MM.1S (cell line): ENCODE measurements around the gene SNX11.
"Not testable (repeated sequence)": the region's sequence is repeated elsewhere in the genome, so short reads cannot be mapped to it uniquely, and the experiment has no call there.

Experiments used
- DNase-seq: peaks from one replicate; pipeline ENCODE4 v3.0.0-alpha.2; 2015
- H2AFZ ChIP-seq: fragments of 300-600 bp; sonication (generic); 2 replicates; pipeline ENCODE4 v1.6.0; 2016; ENCODE audit warnings: antibody characterized with exemption, low read length
- H3F3A ChIP-seq: fragments of 300-600 bp; sonication (generic); 2 replicates; pipeline ENCODE4 v1.6.1; 2016; ENCODE audit warnings: mild to moderate bottlenecking, antibody characterized with exemption, low read length, moderate library complexity, mixed read lengths; ENCODE audit not compliant: insufficient read depth
- H3K27ac ChIP-seq: fragments of 300-600 bp; sonication (generic); 2 replicates; pipeline ENCODE4 v1.5.1; 2016; ENCODE audit warnings: mild to moderate bottlenecking, low read length
- H3K27me3 ChIP-seq: fragments of 300-600 bp; sonication (generic); replicated peaks from 2 replicates; pipeline ENCODE4 v1.6.0; 2016; ENCODE audit warnings: low read length; ENCODE audit not compliant: insufficient read depth
- H3K36me3 ChIP-seq: fragments of 300-600 bp; sonication (generic); replicated peaks from 2 replicates; pipeline ENCODE4 v1.6.1; 2016; ENCODE audit warnings: mild to moderate bottlenecking, low read length, mixed read lengths; ENCODE audit not compliant: insufficient read depth
- H3K4me1 ChIP-seq: fragments of 300-600 bp; sonication (generic); 2 replicates; pipeline ENCODE4 v1.6.1; 2016; ENCODE audit warnings: low read length, mixed read lengths
- H3K4me2 ChIP-seq: fragments of 300-600 bp; sonication (generic); 2 replicates; pipeline ENCODE4 v1.6.0; 2016; ENCODE audit warnings: low read depth, low read length
- H3K4me3 ChIP-seq: fragments of 300-600 bp; sonication (generic); 2 replicates; pipeline ENCODE4 v1.5.1; 2016; ENCODE audit warnings: low read length, mixed read lengths
- H3K79me2 ChIP-seq: fragments of 300-600 bp; sonication (generic); 2 replicates; pipeline ENCODE4 v1.6.1; 2016; ENCODE audit warnings: mixed run types, low read length, mixed read lengths
- H3K9ac ChIP-seq: fragments of 300-600 bp; sonication (generic); 2 replicates; pipeline ENCODE4 v1.6.1; 2016; ENCODE audit warnings: low read length, mixed read lengths
- H3K9me2 ChIP-seq: fragments of 300-600 bp; sonication (generic); replicated peaks from 2 replicates; pipeline ENCODE4 v1.6.1; 2016; ENCODE audit warnings: mild to moderate bottlenecking, low read length, mixed read lengths; ENCODE audit not compliant: insufficient read depth
- H3K9me3 ChIP-seq: fragments of 300-600 bp; sonication (generic); replicated peaks from 2 replicates; pipeline ENCODE4 v1.6.1; 2016; ENCODE audit warnings: mild to moderate bottlenecking, low read length, mixed read lengths; ENCODE audit not compliant: insufficient read depth
- H4K20me1 ChIP-seq: fragments of 300-600 bp; sonication (generic); 2 replicates; pipeline ENCODE4 v1.6.1; 2016; ENCODE audit warnings: mild to moderate bottlenecking, low read length, moderate library complexity, mixed read lengths; ENCODE audit not compliant: insufficient read depth
- EZH2 ChIP-seq: fragments of 300-600 bp; sonication (generic); optimal IDR thresholded peaks from 2 replicates; pipeline ENCODE3; 2017; ENCODE audit warnings: low read depth, mild to moderate bottlenecking, antibody characterized with exemption, low read length, mixed read lengths
- EZH2phosphoT487 ChIP-seq: fragments of 300-600 bp; sonication (generic); IDR thresholded peaks from 2 replicates; pipeline ENCODE4 v1.6.1; 2018; ENCODE audit warnings: antibody characterized with exemption, low read length
- TF ChIP-seq, protein P1 (sequence below): fragments of 300-600 bp; sonication (generic); IDR thresholded peaks from 2 replicates; pipeline ENCODE4 v1.5.1; 2016; ENCODE audit warnings: antibody characterized with exemption, low read length, mixed read lengths

The SNX11 gene

DNA sequence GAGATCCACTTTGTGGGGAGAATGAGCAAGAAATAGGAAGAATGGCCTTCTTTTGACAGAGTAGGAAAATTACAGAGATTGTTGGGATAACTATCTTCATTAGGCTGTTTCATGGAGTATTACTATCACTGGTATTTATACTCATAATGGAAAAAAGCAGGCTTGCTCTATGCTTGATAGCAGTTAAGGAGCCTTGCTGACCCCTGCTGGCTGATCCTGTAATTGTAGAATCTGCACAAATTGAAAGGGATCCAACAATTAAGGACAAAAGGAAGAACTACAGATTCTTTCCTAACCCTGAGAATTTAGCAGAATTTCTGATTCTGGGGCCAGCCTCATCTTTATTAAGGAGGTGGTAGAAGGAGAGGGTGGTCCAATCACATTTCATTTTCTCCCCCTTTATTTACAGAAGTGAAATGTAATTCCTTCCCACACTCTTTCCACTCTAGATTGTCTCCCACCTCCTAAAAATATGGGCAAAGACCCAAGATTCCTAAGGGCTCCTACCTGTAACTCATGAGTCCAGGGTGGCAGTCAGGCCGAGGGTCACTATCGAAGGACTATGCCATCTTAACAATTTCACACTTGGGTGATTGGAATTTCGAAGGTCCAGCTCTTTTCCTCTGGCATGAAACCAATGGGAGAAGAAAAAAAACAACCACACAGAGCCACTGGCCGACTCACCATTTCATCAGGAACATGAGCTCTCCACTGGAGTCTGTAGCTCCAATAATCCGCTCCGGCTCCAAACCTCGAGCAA, 33.1 kb upstream of the SNX11 start:
- Histone ChIP-seq H3K4me3 (no peak overlapping the region), H3K27me3 (no peaks in the 10 kb centered on the region), H3K9me2 (no peaks in the 10 kb centered on the region), H3K36me3 (0 out of 2 replicates have a peak, but pooled peaks cover 3% of the 10 kb centered on the region), H4K20me1 (no peaks in the 10 kb centered on the region), H3K27ac (no peak overlapping the region), H2AFZ (no peak overlapping the region), H3K4me1 (no peaks in the 10 kb centered on the region), H3K9ac (no peak overlapping the region), H3F3A (0 out of 2 replicates have a peak, but pooled peaks cover 8% of the 10 kb centered on the region), H3K79me2 (peaks cover 14% of the 10 kb centered on the region), H3K9me3 (no peaks in the 10 kb centered on the region), H3K4me2 (no peak overlapping the region)
- no peak for TF ChIP-seq EZH2
- TF ChIP-seq, protein P1, sequence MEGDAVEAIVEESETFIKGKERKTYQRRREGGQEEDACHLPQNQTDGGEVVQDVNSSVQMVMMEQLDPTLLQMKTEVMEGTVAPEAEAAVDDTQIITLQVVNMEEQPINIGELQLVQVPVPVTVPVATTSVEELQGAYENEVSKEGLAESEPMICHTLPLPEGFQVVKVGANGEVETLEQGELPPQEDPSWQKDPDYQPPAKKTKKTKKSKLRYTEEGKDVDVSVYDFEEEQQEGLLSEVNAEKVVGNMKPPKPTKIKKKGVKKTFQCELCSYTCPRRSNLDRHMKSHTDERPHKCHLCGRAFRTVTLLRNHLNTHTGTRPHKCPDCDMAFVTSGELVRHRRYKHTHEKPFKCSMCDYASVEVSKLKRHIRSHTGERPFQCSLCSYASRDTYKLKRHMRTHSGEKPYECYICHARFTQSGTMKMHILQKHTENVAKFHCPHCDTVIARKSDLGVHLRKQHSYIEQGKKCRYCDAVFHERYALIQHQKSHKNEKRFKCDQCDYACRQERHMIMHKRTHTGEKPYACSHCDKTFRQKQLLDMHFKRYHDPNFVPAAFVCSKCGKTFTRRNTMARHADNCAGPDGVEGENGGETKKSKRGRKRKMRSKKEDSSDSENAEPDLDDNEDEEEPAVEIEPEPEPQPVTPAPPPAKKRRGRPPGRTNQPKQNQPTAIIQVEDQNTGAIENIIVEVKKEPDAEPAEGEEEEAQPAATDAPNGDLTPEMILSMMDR = peak; percentile 82
- peak; percentile 71 for DNase-seq

- H3K79me2 ChIP-seq = peaks cover 36% of the 10 kb centered on the region
- not testable (repeated sequence) for H3K4me2 ChIP-seq, H3K4me3 ChIP-seq, H3K9me3 ChIP-seq, H3K36me3 ChIP-seq, DNase-seq, H2AFZ ChIP-seq, H3K9ac ChIP-seq, H3K27me3 ChIP-seq, H3F3A ChIP-seq, H3K9me2 ChIP-seq, H3K27ac ChIP-seq, H4K20me1 ChIP-seq, H3K4me1 ChIP-seq
These were observed 30.4 kb upstream of the SNX11 start for GRCh38 chr17:48077152-48077551.

DNA sequence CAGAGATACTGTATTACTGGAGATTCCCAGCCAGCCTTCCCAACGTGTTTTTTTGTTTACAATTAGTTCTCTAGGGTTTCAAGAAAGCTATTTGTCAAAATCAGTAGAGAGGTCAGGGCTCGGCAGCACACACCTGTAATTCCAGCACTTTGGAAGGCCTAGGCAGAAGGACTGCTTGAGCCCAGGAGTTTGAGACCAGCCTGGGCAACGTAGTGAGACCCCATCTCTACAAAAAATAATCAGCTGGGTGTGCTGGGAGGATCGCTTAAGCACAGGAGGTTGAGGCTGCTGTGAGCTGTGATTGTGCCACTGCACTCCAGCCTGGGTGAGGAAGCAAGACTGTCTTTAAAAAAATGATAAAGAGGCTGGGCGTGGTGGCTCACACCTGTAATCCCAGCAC, 25.7 kb upstream of the SNX11 start:
- no peaks in the 10 kb centered on the region for H3K9me3 ChIP-seq
- no peak for TF ChIP-seq EZH2phosphoT487
- TF ChIP-seq, protein P1 = no peak
- no peak for TF ChIP-seq EZH2
- H3K9ac ChIP-seq = no peak overlapping the region
- no peak for DNase-seq
- peaks cover 70% of the 10 kb centered on the region for H3K79me2 ChIP-seq
- no peak overlapping the region for H3K27ac ChIP-seq
- H2AFZ ChIP-seq = no peak overlapping the region
- no peaks in the 10 kb centered on the region for H3K9me2 ChIP-seq
- H4K20me1 ChIP-seq = no peaks in the 10 kb centered on the region
- peaks cover 10% of the 10 kb centered on the region for H3F3A ChIP-seq
- no peak overlapping the region for H3K4me2 ChIP-seq
- no peaks in the 10 kb centered on the region for H3K27me3 ChIP-seq
- no peaks in the 10 kb centered on the region for H3K36me3 ChIP-seq
- H3K4me1 ChIP-seq = peaks cover 15% of the 10 kb centered on the region
- H3K4me3 ChIP-seq = no peak overlapping the region

DNA sequence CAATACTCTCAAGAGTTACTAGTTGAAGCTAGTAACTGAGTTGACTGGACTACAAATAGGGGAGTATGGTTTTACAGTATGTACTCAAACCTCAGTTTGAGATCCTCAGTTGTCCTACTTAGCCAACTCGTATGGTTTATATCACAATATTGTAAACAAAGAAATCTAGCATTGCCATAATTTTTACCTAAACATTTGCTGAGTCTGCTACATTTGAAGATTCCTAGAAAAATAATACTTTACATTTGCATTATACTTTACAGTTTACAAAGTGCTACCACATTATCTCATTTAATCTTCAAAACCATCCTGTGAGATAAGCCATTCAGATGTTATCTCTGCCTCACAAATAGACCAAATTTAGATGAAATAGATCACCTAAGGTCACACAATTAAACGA, 22.6 kb upstream of the SNX11 start:
- no peak overlapping the region for H3K4me3 ChIP-seq
- no peaks in the 10 kb centered on the region for H4K20me1 ChIP-seq
- H3F3A ChIP-seq = peaks cover 10% of the 10 kb centered on the region
- no peaks in the 10 kb centered on the region for H3K36me3 ChIP-seq
- H3K27ac ChIP-seq = no peak overlapping the region
- H3K9ac ChIP-seq = no peak overlapping the region
- no peaks in the 10 kb centered on the region for H3K27me3 ChIP-seq
- H3K4me1 ChIP-seq = peaks cover 15% of the 10 kb centered on the region
- H3K79me2 ChIP-seq = peaks cover 80% of the 10 kb centered on the region
- H3K4me2 ChIP-seq = peak overlapping the region; percentile 43; the same call in 1 of the 2 replicates
- no peak for TF ChIP-seq EZH2phosphoT487
- TF ChIP-seq EZH2 = no peak
- TF ChIP-seq, protein P1 = no peak
- DNase-seq = no peak
- H3K9me3 ChIP-seq = no peaks in the 10 kb centered on the region
- H3K9me2 ChIP-seq = no peaks in the 10 kb centered on the region
- H2AFZ ChIP-seq = no peak overlapping the region
